IMR-90 (cell line): ENCODE measurements around the gene DRC3. TPM values are rescaled to one million over a fixed set of nuclear protein-coding genes. Genes with fewer than 3 reads are reported as not detected.

Experiments
- ATAC-seq: fragments of 200-7000 bp; cut with Tn5 transposase; 2 replicates; pipeline ENCODE4 v1.9.1; 2020; ENCODE audit warnings: low read depth, mild to moderate bottlenecking, moderate library complexity
- BruUV-seq: library from RNA; stranded (reverse); fragments of 400-500 nt; replicated peaks from 2 replicates; lab custom pipeline; 2021; lab: Mats Ljungman, UMichigan
- CTCF ChIA-PET: fragments of 300-600 bp; formaldehyde crosslinking; extraction: SDS; loops from one replicate; lab custom pipeline; 2021; ENCODE audit warnings: antibody characterized with exemption; lab: Yijun Ruan, JAX
- POLR2A ChIA-PET: fragments of 300-600 bp; sonication (Branson Sonifier 250); formaldehyde crosslinking; loops from one replicate; lab custom pipeline; 2022; ENCODE audit warnings: antibody characterized with exemption; ENCODE audit not compliant: unreplicated experiment; lab: Charles Lee
- DNase-seq: peaks from one replicate; pipeline ENCODE4 v3.0.0; 2013
- H2AFZ ChIP-seq: replicated peaks from 2 replicates; pipeline ENCODE3; 2013; ENCODE audit warnings: low read length, mild to moderate bottlenecking; ENCODE audit not compliant: poor library complexity
- H2AK5ac ChIP-seq: 2 replicates; pipeline ENCODE4 v1.6.1; 2013; ENCODE audit warnings: low read depth, low read length, inconsistent platforms
- H2AK9ac ChIP-seq: replicated peaks from 2 replicates; pipeline ENCODE3; 2013; ENCODE audit warnings: mild to moderate bottlenecking, low read depth, low read length, moderate library complexity; ENCODE audit not compliant: poor library complexity
- H2BK120ac ChIP-seq: 2 replicates; pipeline ENCODE4 v1.6.1; 2013; ENCODE audit warnings: low read depth, low read length, inconsistent platforms
- H2BK15ac ChIP-seq: 3 replicates; pipeline ENCODE4 v1.6.1; 2013; ENCODE audit warnings: low read depth, low read length, inconsistent platforms
- H2BK20ac ChIP-seq: 2 replicates; pipeline ENCODE4 v1.6.1; 2013; ENCODE audit warnings: low read depth, mild to moderate bottlenecking, inconsistent platforms, low read length, moderate library complexity
- H2BK5ac ChIP-seq: 2 replicates; pipeline ENCODE4 v1.6.1; 2013; ENCODE audit warnings: mild to moderate bottlenecking, low read depth, low read length, inconsistent platforms; ENCODE audit not compliant: poor library complexity, severe bottlenecking
- H3K14ac ChIP-seq: replicated peaks from 2 replicates; pipeline ENCODE4 v1.6.1; 2013; ENCODE audit warnings: low read depth, low read length, inconsistent platforms
- H3K18ac ChIP-seq: 2 replicates; pipeline ENCODE4 v1.6.1; 2013; ENCODE audit warnings: low read depth, low read length, control low read depth
- H3K23ac ChIP-seq: 2 replicates; pipeline ENCODE4 v1.6.1; 2013; ENCODE audit warnings: low read depth, low read length, inconsistent platforms
- H3K27ac ChIP-seq: 2 replicates; pipeline ENCODE4 v1.5.1; 2013; ENCODE audit warnings: mild to moderate bottlenecking, control low read depth, low read length; ENCODE audit not compliant: insufficient read depth
- H3K27me3 ChIP-seq: 2 replicates; pipeline ENCODE4 v1.6.1; 2013; ENCODE audit warnings: low read length; ENCODE audit not compliant: control insufficient read depth, insufficient read depth
- H3K36me3 ChIP-seq: 2 replicates; pipeline ENCODE4 v1.6.1; 2013; ENCODE audit warnings: low read length, mixed read lengths; ENCODE audit not compliant: control insufficient read depth, insufficient read depth
- H3K4ac ChIP-seq: 2 replicates; pipeline ENCODE4 v1.6.1; 2013; ENCODE audit warnings: low read depth, low read length, inconsistent platforms
- H3K4me1 ChIP-seq: 2 replicates; pipeline ENCODE4 v1.6.1; 2013; ENCODE audit warnings: low read length, mixed read lengths; ENCODE audit not compliant: control insufficient read depth, insufficient read depth
- H3K4me2 ChIP-seq: 2 replicates; pipeline ENCODE4 v1.6.1; 2013; ENCODE audit warnings: low read depth, mild to moderate bottlenecking, control low read depth, low read length, moderate library complexity
- H3K4me3 ChIP-seq: 2 replicates; pipeline ENCODE4 v1.5.1; 2013; ENCODE audit warnings: low read depth, mild to moderate bottlenecking, control low read depth, low read length, moderate library complexity; ENCODE audit not compliant: insufficient read depth
- H3K56ac ChIP-seq: 2 replicates; pipeline ENCODE4 v1.6.1; 2013; ENCODE audit warnings: low read length, inconsistent platforms; ENCODE audit not compliant: insufficient read depth; ENCODE audit errors: extremely low read depth
- H3K79me1 ChIP-seq, 2 experiments: 2 replicates each; pipeline ENCODE4 v1.6.1; 2013; ENCODE audit warnings: low read length in 2 of 2, inconsistent platforms in 1 of 2, low read depth in 1 of 2
- H3K9ac ChIP-seq: 2 replicates; pipeline ENCODE4 v1.6.1; 2013; ENCODE audit warnings: low read depth, low read length, control low read depth
- H3K9me1 ChIP-seq: 2 replicates; pipeline ENCODE4 v1.6.1; 2013; ENCODE audit warnings: low read length, inconsistent platforms; ENCODE audit not compliant: insufficient read depth
- H3K9me3 ChIP-seq: 2 replicates; pipeline ENCODE4 v1.6.1; 2013; ENCODE audit warnings: low read length; ENCODE audit not compliant: control insufficient read depth, insufficient read depth
- H4K20me1 ChIP-seq: 2 replicates; pipeline ENCODE4 v1.6.1; 2013; ENCODE audit warnings: low read length, inconsistent platforms; ENCODE audit not compliant: insufficient read depth
- H4K5ac ChIP-seq: 2 replicates; pipeline ENCODE4 v1.6.1; 2013; ENCODE audit warnings: mild to moderate bottlenecking, low read depth, low read length, control low read depth
- H4K8ac ChIP-seq, 2 experiments: 2 replicates each; pipeline ENCODE4 v1.6.1; 2013; ENCODE audit warnings: low read depth in 2 of 2, low read length in 2 of 2, control low read depth in 1 of 2, inconsistent platforms in 1 of 2
- H4K91ac ChIP-seq: 2 replicates; pipeline ENCODE4 v1.6.1; 2013; ENCODE audit warnings: low read depth, low read length, inconsistent platforms; ENCODE audit not compliant: insufficient read depth
- BHLHE40 ChIP-seq: fragments of 150-350 bp; IDR thresholded peaks from 2 replicates; pipeline ENCODE4 v1.6.1; 2016; ENCODE audit warnings: mild to moderate bottlenecking, low read depth, low read length
- CEBPB ChIP-seq: IDR thresholded peaks from 2 replicates; pipeline ENCODE4 v1.6.1; 2012; ENCODE audit warnings: low read depth, low read length, improper control_type of control experiment
- CHD1 ChIP-seq: IDR thresholded peaks from 2 replicates; pipeline ENCODE4 v1.6.1; 2012; ENCODE audit warnings: low read depth, low read length, improper control_type of control experiment
- CTCF ChIP-seq: conservative IDR thresholded peaks from 2 replicates; pipeline ENCODE4 v1.5.1; 2012; ENCODE audit warnings: mild to moderate bottlenecking, low read depth, low read length, improper control_type of control experiment
- ELK1 ChIP-seq: fragments of 150-350 bp; IDR thresholded peaks from 2 replicates; pipeline ENCODE4 v1.6.1; 2016; ENCODE audit warnings: low read depth, mild to moderate bottlenecking, low read length, moderate library complexity, borderline replicate concordance
- FOS ChIP-seq: fragments of 150-350 bp; IDR thresholded peaks from 2 replicates; pipeline ENCODE4 v1.6.1; 2016; ENCODE audit warnings: low read depth, low read length
- MAFK ChIP-seq: IDR thresholded peaks from 2 replicates; pipeline ENCODE4 v1.6.1; 2012; ENCODE audit warnings: low read depth, low read length, improper control_type of control experiment
- MAZ ChIP-seq: IDR thresholded peaks from 2 replicates; pipeline ENCODE4 v1.6.1; 2012; ENCODE audit warnings: low read depth, mild to moderate bottlenecking, low read length, improper control_type of control experiment, moderate library complexity, borderline replicate concordance
- MXI1 ChIP-seq: IDR thresholded peaks from 2 replicates; pipeline ENCODE4 v1.6.1; 2012; ENCODE audit warnings: low read depth, mild to moderate bottlenecking, low read length, moderate library complexity, borderline replicate concordance
- NFE2L2 ChIP-seq: fragments of 150-350 bp; IDR thresholded peaks from 2 replicates; pipeline ENCODE4 v1.6.1; 2016; ENCODE audit warnings: low read depth, mild to moderate bottlenecking, low read length
- POLR2A ChIP-seq: IDR thresholded peaks from 2 replicates; pipeline ENCODE4 v1.6.1; 2012; ENCODE audit warnings: mild to moderate bottlenecking, low read depth, low read length
- RAD21 ChIP-seq: IDR thresholded peaks from 2 replicates; pipeline ENCODE4 v1.6.1; 2012; ENCODE audit warnings: low read length, improper control_type of control experiment
- RCOR1 ChIP-seq: IDR thresholded peaks from 2 replicates; pipeline ENCODE4 v1.6.1; 2012; ENCODE audit warnings: mild to moderate bottlenecking, low read length, improper control_type of control experiment; ENCODE audit not compliant: insufficient replicate concordance
- RFX5 ChIP-seq: IDR thresholded peaks from 2 replicates; pipeline ENCODE4 v1.8.0; 2012; ENCODE audit warnings: low read depth, mild to moderate bottlenecking, low read length, moderate library complexity
- SMC3 ChIP-seq: fragments of 150-350 bp; IDR thresholded peaks from 2 replicates; pipeline ENCODE4 v1.6.1; 2016; ENCODE audit warnings: low read depth, mild to moderate bottlenecking, antibody characterized with exemption, low read length, moderate library complexity
- USF2 ChIP-seq: fragments of 150-350 bp; IDR thresholded peaks from 2 replicates; pipeline ENCODE4 v1.6.1; 2017; ENCODE audit warnings: mild to moderate bottlenecking, antibody characterized with exemption, low read length, low read depth
- WGBS, 2 experiments: methylation state at CpG; one replicate each; pipeline versions ENCODE4 v1.1.5 to v1.1.7; 2013; ENCODE audit warnings: missing lambda C conversion rate in 2 of 2; ENCODE audit not compliant: insufficient read length in 1 of 2; ENCODE audit errors: extremely low coverage in 2 of 2; 5-methylcytosine and 5-hydroxymethylcytosine counted together
- dilution Hi-C: fragments of 300-500 bp; cut with HindIII; formaldehyde crosslinking; loops from one replicate; pipeline ENCODE4 v1.14.3; 2018; ENCODE audit warnings: low sequenced_read_pairs; ENCODE audit not compliant: unreplicated experiment
- in situ Hi-C: fragments of 300-500 bp; cut with MboI; formaldehyde crosslinking; loops from 3 replicates; pipeline ENCODE4 v1.14.3; 2019; ENCODE audit warnings: low sequenced_read_pairs, inconsistent platforms, mixed read lengths
- intact Hi-C: fragments of 100-400 bp; cut with micrococcal nuclease; formaldehyde crosslinking; loops from 2 replicates; pipeline ENCODE4 v1.10.0; 2022
- polyA plus RNA-seq, 3 experiments: library from polyadenylated mRNA; depleted of rRNA; stranded (reverse); fragments of >200 nt; gene quantifications; 2 replicates each; pipeline ENCODE4 v1.2.3, GENCODE V29; 2012; ENCODE audit warnings: low replicate concordance in 1 of 3
- total RNA-seq: library from RNA; depleted of rRNA; stranded (reverse); fragments of >200 nt; gene quantifications from 2 replicates; pipeline ENCODE4 v1.2.3, GENCODE V29; 2012

Gene DRC3
- total and polyA plus RNA-seq, 2 of the 4 experiments (the other 2 are of a cell fraction): 0.55 to 0.72 TPM

- no peaks in the 10 kb centered on the region for H3K9me1 ChIP-seq
- TF ChIP-seq SMC3 (no peak), MAZ (no peak), ELK1 (no peak), CHD1 (no peak), BHLHE40 (no peak), CTCF (no peak), RAD21 (no peak), NFE2L2 (no peak), RCOR1 (no peak), RFX5 (no peak), CEBPB (no peak), POLR2A (no peak), MXI1 (no peak), USF2 (no peak), FOS (no peak), MAFK (no peak)
- no peak overlapping the region for H2AFZ ChIP-seq
- no peak overlapping the region for H2AK5ac ChIP-seq
- DNase-seq (no peak), ATAC-seq (no peak)
- H3K9ac ChIP-seq: no peak overlapping the region
- no peak overlapping the region for H4K91ac ChIP-seq
- H2BK120ac ChIP-seq: no peak overlapping the region
- in situ Hi-C loops: no loop called here
- no peak overlapping the region for H3K18ac ChIP-seq
- no peak overlapping the region for H4K8ac ChIP-seq
- H4K5ac ChIP-seq: no peak overlapping the region
- peak overlapping the region; percentile 45 for H2AK9ac ChIP-seq
- 51% methylated on average over 2 of the region's 5 CpGs; no CpG with 5 or more reads in 1 of the 2 experiments for WGBS, 2 experiments
- H3K27ac ChIP-seq: no peak overlapping the region
- H3K9me3 ChIP-seq: no peaks in the 10 kb centered on the region
- no peaks in the 10 kb centered on the region for H4K20me1 ChIP-seq
- H3K36me3 ChIP-seq: peaks cover 30% of the 10 kb centered on the region
- ChIA-PET POLR2A (no interaction called here), CTCF (interaction anchor here (0.5 kb wide), 1 partner anchor 9 kb away, joined by 4 read pairs; no protein-coding TSS in a partner anchor)
- no peak overlapping the region for H2BK20ac ChIP-seq
- no peak overlapping the region for H3K4me2 ChIP-seq
- H3K14ac ChIP-seq: no peak overlapping the region
- no peak overlapping the region for H3K23ac ChIP-seq
- intact Hi-C loops: no loop called here
- H3K79me1 ChIP-seq: no peaks in the 10 kb centered on the region; a peak in 1 of 4 replicates
- H2BK15ac ChIP-seq: no peak overlapping the region
- H3K4me1 ChIP-seq: no peaks in the 10 kb centered on the region
- no peak overlapping the region for H2BK5ac ChIP-seq
- dilution Hi-C loops: no loop called here
- H3K4me3 ChIP-seq: no peak overlapping the region
- H3K27me3 ChIP-seq: no peaks in the 10 kb centered on the region
- no peak overlapping the region for H3K4ac ChIP-seq
- no peak overlapping the region for H3K56ac ChIP-seq
- no TSS peak for BruUV-seq
Measured at GRCh38 chr17:18059283-18059682, 86.6 kb downstream of the DRC3 start.
